A549 (cell line): ENCODE data around the gene SPEF1. TPM values are rescaled to one million over a fixed set of nuclear protein-coding genes. Genes with fewer than 3 reads are reported as not detected.

Source experiments
- ATAC-seq, 2 experiments: fragments of 200-7000 bp in 1 of 2; fragments of >200 bp in 1 of 2; cut with Nextera tagmentation in 1 of 2; cut with Tn5 transposase in 1 of 2; 3 replicates each; pipeline versions ENCODE4 v1.8.0 to v1.9.1; 2018 to 2020; ENCODE audit warnings: mild to moderate bottlenecking in 1 of 2, moderate library complexity in 1 of 2
- CTCF ChIA-PET: fragments of 300-600 bp; sonication (Branson Sonifier 250); formaldehyde crosslinking; extraction: SDS; loops from one replicate; lab custom pipeline; 2021; ENCODE audit warnings: antibody characterized with exemption, inconsistent platforms; lab: Yijun Ruan, JAX
- POLR2A ChIA-PET: fragments of 350-600 bp; formaldehyde crosslinking; extraction: SDS; loops from one replicate; lab custom pipeline; 2021; ENCODE audit warnings: antibody characterized with exemption, inconsistent platforms; lab: Yijun Ruan, JAX
- DNase-seq, 2 experiments: peaks; one replicate each; pipeline versions ENCODE4 v3.0.0 to v3.0.0-alpha.2; 2011 to 2016; ENCODE audit warnings: low read depth in 1 of 2, low spot score in 1 of 2
- FAIRE-seq: peaks from 2 replicates; lab custom pipeline; 2011; peaks lifted over from hg19 to GRCh38; lab: Jason Lieb, UNC
- H3K27ac ChIP-seq, 2 experiments: fragments of >200 bp; sonication (Bioruptor Twin); formaldehyde crosslinking; 3 replicates each; pipeline ENCODE4 v1.5.1; 2016 to 2017
- H3K4me1 ChIP-seq: fragments of >200 bp; sonication (Bioruptor Twin); formaldehyde crosslinking; 3 replicates; pipeline ENCODE4 v1.6.1; 2016
- H3K4me2 ChIP-seq: fragments of >200 bp; sonication (Bioruptor Twin); formaldehyde crosslinking; 3 replicates; pipeline ENCODE4 v1.6.1; 2016
- H3K4me3 ChIP-seq: fragments of >200 bp; sonication (Bioruptor Twin); formaldehyde crosslinking; 3 replicates; pipeline ENCODE4 v1.5.1; 2016
- H3K9me3 ChIP-seq: fragments of >200 bp; sonication (Bioruptor Twin); formaldehyde crosslinking; 3 replicates; pipeline ENCODE4 v1.6.1; 2016
- ATOH8 ChIP-seq: fragments of 250-450 bp; sonication (Bioruptor Pico); IDR thresholded peaks from 2 replicates; pipeline ENCODE4 v1.5.0; 2020; ENCODE audit warnings: low read depth, mild to moderate bottlenecking, moderate library complexity
- CHD2 ChIP-seq: fragments of 150-350 bp; IDR thresholded peaks from 2 replicates; pipeline ENCODE4 v1.6.1; 2014; ENCODE audit warnings: low read length; ENCODE audit not compliant: partially characterized antibody
- CTCF ChIP-seq: fragments of >200 bp; sonication (Bioruptor Twin); formaldehyde crosslinking; IDR thresholded peaks from 3 replicates; pipeline ENCODE4 v1.5.1; 2016
- EHMT2 ChIP-seq: fragments of 200-600 bp; sonication (generic); IDR thresholded peaks from 2 replicates; pipeline ENCODE4 v1.6.1; 2016; ENCODE audit warnings: antibody characterized with exemption, low read depth, mild to moderate bottlenecking, moderate library complexity
- FOSB ChIP-seq: fragments of 250-450 bp; sonication (Bioruptor Pico); IDR thresholded peaks from 2 replicates; pipeline ENCODE4 v1.5.0; 2020; ENCODE audit warnings: mild to moderate bottlenecking, moderate library complexity
- FOXS1 ChIP-seq: fragments of 250-450 bp; sonication (Bioruptor Pico); IDR thresholded peaks from 2 replicates; pipeline ENCODE4 v1.5.0; 2020; ENCODE audit warnings: mild to moderate bottlenecking, moderate library complexity
- JUNB ChIP-seq: fragments of >200 bp; sonication (Bioruptor Twin); formaldehyde crosslinking; IDR thresholded peaks from 2 replicates; pipeline ENCODE4 v1.6.1; 2016
- KDM1A ChIP-seq: fragments of 200-600 bp; sonication (generic); IDR thresholded peaks from 2 replicates; pipeline ENCODE4 v1.6.1; 2016; ENCODE audit warnings: low read depth, mild to moderate bottlenecking
- MAX ChIP-seq: IDR thresholded peaks from 2 replicates; pipeline ENCODE4 v1.6.1; 2012
- NR3C1 ChIP-seq: fragments of >200 bp; sonication (Bioruptor Twin); formaldehyde crosslinking; IDR thresholded peaks from 3 replicates; pipeline ENCODE4 v1.6.1; 2017
- PBX3 ChIP-seq: IDR thresholded peaks from 2 replicates; pipeline ENCODE4 v1.6.1; 2012
- POLR2AphosphoS2 ChIP-seq: conservative IDR thresholded peaks from 2 replicates; pipeline ENCODE4 v1.6.1; 2012; ENCODE audit warnings: low read length, improper control_type of control experiment, inconsistent platforms
- RARB ChIP-seq: fragments of 250-450 bp; sonication (Bioruptor Pico); IDR thresholded peaks from 2 replicates; pipeline ENCODE4 v1.8.0; 2021; ENCODE audit warnings: mild to moderate bottlenecking, moderate library complexity
- SMC3 ChIP-seq: fragments of >200 bp; sonication (Bioruptor Twin); formaldehyde crosslinking; IDR thresholded peaks from 3 replicates; pipeline ENCODE4 v1.6.1; 2018; ENCODE audit warnings: inconsistent platforms
- SREBF2 ChIP-seq: fragments of 450-650 bp; IDR thresholded peaks from 2 replicates; pipeline ENCODE4 v1.6.1; 2014; ENCODE audit warnings: mild to moderate bottlenecking, moderate library complexity
- ZC3H11A ChIP-seq: fragments of 450-650 bp; IDR thresholded peaks from 2 replicates; pipeline ENCODE4 v1.6.1; 2014; ENCODE audit warnings: antibody characterized with exemption, mild to moderate bottlenecking
- ZFP36 ChIP-seq: fragments of 450-650 bp; IDR thresholded peaks from 2 replicates; pipeline ENCODE4 v1.6.1; 2014; ENCODE audit warnings: borderline replicate concordance; ENCODE audit not compliant: partially characterized antibody
- WGBS: methylation state at CpG from one replicate; pipeline ENCODE4 v1.1.6; 2017; ENCODE audit errors: missing lambda C conversion rate; 5-methylcytosine and 5-hydroxymethylcytosine counted together
- polyA plus RNA-seq, 4 experiments: library from polyadenylated mRNA; depleted of rRNA in 3 of 4; stranded (reverse); fragments of >200 nt; fragmentation: RNase III in 1 of 4; extraction: RNeasy Plus Mini Kit Qiagen cat#74134 plus additional on column Dnase treatment in 1 of 4; gene quantifications; 2 replicates in 3 of 4; 3 replicates in 1 of 4; pipeline ENCODE4 v1.2.3, GENCODE V29; 2011 to 2017
- TF ChIP-seq, protein P1 (sequence below): fragments of 150-350 bp; IDR thresholded peaks from 2 replicates; pipeline ENCODE4 v1.6.1; 2014; ENCODE audit warnings: low read depth, mild to moderate bottlenecking, low read length
- TF ChIP-seq, protein P2 (sequence below): IDR thresholded peaks from 2 replicates; pipeline ENCODE4 v1.6.1; 2012; ENCODE audit warnings: low read depth, borderline replicate concordance

Gene SPEF1
- polyA plus RNA-seq, 2 of the 4 experiments (the other 2 are of a cell fraction) = 0.41 to 1.3 TPM

GRCh38 chr20:3731944-3732326 lies 49.3 kb downstream of the SPEF1 start:
- Histone ChIP-seq H3K4me3 (no peak overlapping the region), H3K4me2 (no peak overlapping the region), H3K4me1 (peaks cover 17% of the 10 kb centered on the region), H3K9me3 (no peaks in the 10 kb centered on the region), H3K27ac (no peak overlapping the region)
- DNase-seq (no peak), ATAC-seq (no peak), FAIRE-seq (no peak)
- whole genome bisulfite sequencing = 86% methylated on average over 11 of the region's 16 CpGs
- ChIA-PET CTCF (interaction anchor here (0.8 to 72.1 kb wide), 8 partner anchors 8 to 169 kb away, joined by 3 to 2233 read pairs (median 6); partner anchors contain the start of genes ADAM33, ADISSP, AP5S1 and CENPB), POLR2A (no interaction called here)
- TF ChIP-seq PBX3 (no peak), SREBF2 (no peak), EHMT2 (no peak), JUNB (no peak), NR3C1 (no peak), ZFP36 (no peak), ATOH8 (no peak), CHD2 (no peak), FOSB (CRISPR knock-in tag) (no peak), CTCF (no peak), RARB (CRISPR knock-in tag) (no peak), KDM1A (no peak), ZC3H11A (no peak), MAX (no peak), SMC3 (no peak)
- TF ChIP-seq, protein P1, sequence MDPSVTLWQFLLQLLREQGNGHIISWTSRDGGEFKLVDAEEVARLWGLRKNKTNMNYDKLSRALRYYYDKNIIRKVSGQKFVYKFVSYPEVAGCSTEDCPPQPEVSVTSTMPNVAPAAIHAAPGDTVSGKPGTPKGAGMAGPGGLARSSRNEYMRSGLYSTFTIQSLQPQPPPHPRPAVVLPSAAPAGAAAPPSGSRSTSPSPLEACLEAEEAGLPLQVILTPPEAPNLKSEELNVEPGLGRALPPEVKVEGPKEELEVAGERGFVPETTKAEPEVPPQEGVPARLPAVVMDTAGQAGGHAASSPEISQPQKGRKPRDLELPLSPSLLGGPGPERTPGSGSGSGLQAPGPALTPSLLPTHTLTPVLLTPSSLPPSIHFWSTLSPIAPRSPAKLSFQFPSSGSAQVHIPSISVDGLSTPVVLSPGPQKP = no peak
- TF ChIP-seq, protein P2, sequence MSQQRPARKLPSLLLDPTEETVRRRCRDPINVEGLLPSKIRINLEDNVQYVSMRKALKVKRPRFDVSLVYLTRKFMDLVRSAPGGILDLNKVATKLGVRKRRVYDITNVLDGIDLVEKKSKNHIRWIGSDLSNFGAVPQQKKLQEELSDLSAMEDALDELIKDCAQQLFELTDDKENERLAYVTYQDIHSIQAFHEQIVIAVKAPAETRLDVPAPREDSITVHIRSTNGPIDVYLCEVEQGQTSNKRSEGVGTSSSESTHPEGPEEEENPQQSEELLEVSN = no peak

GRCh38 chr20:3730803-3731672 lies 50.2 kb downstream of the SPEF1 start:
- DNase-seq (no peak), ATAC-seq (no peak), FAIRE-seq (no peak)
- Histone ChIP-seq H3K9me3 (no peaks in the 10 kb centered on the region), H3K4me3 (no peak overlapping the region), H3K4me1 (peaks cover 17% of the 10 kb centered on the region), H3K27ac (no peak overlapping the region)
- CTCF ChIA-PET = interaction anchor here (0.8 to 72.1 kb wide), 7 partner anchors 15 to 168 kb away, joined by 3 to 2233 read pairs (median 7); partner anchors contain the start of genes ADAM33, ADISSP, AP5S1 and CENPB
- no peak for TF ChIP-seq FOXS1
- TF ChIP-seq POLR2AphosphoS2 = no peak
- TF ChIP-seq, all 56 proteins: peak for 0
- no peak overlapping the region for H3K4me2 ChIP-seq
- POLR2A ChIA-PET = no interaction called here
- WGBS = 73% methylated on average over 12 of the region's 12 CpGs
